ENCODE results near the gene PTPRN. TPM values are rescaled to one million over a fixed set of nuclear protein-coding genes. Genes with fewer than 3 reads are reported as not detected.
A peak's percentile ranks its signal among the peaks of the same experiment; 100 is the strongest.

The PTPRN gene
- total and polyA plus RNA-seq, 10 of the 15 experiments (the other 5 are each of a cell fraction or from before 2014, with no cell fraction given), result 0.28 to 0.69 TPM; not detected in 8

- peak; percentile 48; the same call in 1 of the 2 replicates for TF ChIP-seq NKRF (conservative IDR thresholded peaks at IDR 0.05)
- peak; percentile 72 for TF ChIP-seq KLF5 (IDR thresholded peaks at IDR 0.05; ENCODE audit: partially characterized antibody)
- no peak for TF ChIP-seq NR2C2 (IDR thresholded peaks at IDR 0.05; ENCODE audit: borderline replicate concordance, control insufficient read depth, insufficient read length, low read depth)
- no peak for TF ChIP-seq BMI1 (IDR thresholded peaks at IDR 0.05; ENCODE audit: borderline replicate concordance)
- no peak for TF ChIP-seq ZSCAN29 (IDR thresholded peaks at IDR 0.05)
- peak; percentile 90 for TF ChIP-seq NBN (IDR thresholded peaks at IDR 0.05)
- no peak; the same call in 1 of the 2 replicates for TF ChIP-seq POLR2AphosphoS2 (IDR thresholded peaks at IDR 0.05; ENCODE audit: low read depth, low read length)
- peak; percentile 84; the same call in 1 of the 2 replicates for TF ChIP-seq SMARCA5 (IDR thresholded peaks at IDR 0.05)
- no peak; the same call in 1 of the 2 replicates for TF ChIP-seq MXI1 (IDR thresholded peaks at IDR 0.05; ENCODE audit: low read depth, low read length)
- 0 out of 2 replicates have a peak, but pooled peaks have one; percentile 20 for TF ChIP-seq SREBF1 (IDR thresholded peaks at IDR 0.05; ENCODE audit: low read length)
- TF ChIP-seq MTA2 (IDR thresholded peaks at IDR 0.05; ENCODE audit: low read depth), result peak; percentile 57
- no peak for TF ChIP-seq ZBTB40 (IDR thresholded peaks at IDR 0.05; ENCODE audit: borderline replicate concordance)
- peak; percentile 97 for TF ChIP-seq IKZF1 (conservative IDR thresholded peaks at IDR 0.05)
- no peak for TF ChIP-seq CUX1 (IDR thresholded peaks at IDR 0.05; ENCODE audit: insufficient replicate concordance, low read depth, low read length)
- TF ChIP-seq EP300 (IDR thresholded peaks at IDR 0.05; ENCODE audit: borderline replicate concordance in 1 of 2, control insufficient read depth in 1 of 2, low read depth in 2 of 2, low read length in 2 of 2), result peak; percentile 41 to 61; a peak in 3 of 4 replicates
- TF ChIP-seq MYC (IDR thresholded peaks at IDR 0.05; ENCODE audit: insufficient read depth, insufficient read length, insufficient replicate concordance, low read length, severe bottlenecking), result no peak
- peak; percentile 32; the same call in 1 of the 2 replicates for TF ChIP-seq BCL11A (IDR thresholded peaks at IDR 0.05; ENCODE audit: low read depth, low read length)
Observed at GRCh38 chr2:219249203-219249980, 59.8 kb downstream of the PTPRN start (continued).

Measured in GM12878 (cell line).